Lower leg skin (tissue), 4 donors: ENCODE results near the gene AMPD3. TPM values are rescaled to one million over a fixed set of nuclear protein-coding genes. Genes with fewer than 3 reads are reported as not detected.

Experiments used
- DNase-seq, 2 donors: peaks; one replicate each; pipeline ENCODE4 v3.0.0-alpha.2; 2019; ENCODE audit warnings: low spot score in 2 of 2
- H3K4me3 ChIP-seq: fragments of 200-600 bp; sonication (generic); 2 replicates; pipeline ENCODE4 v1.5.1; 2017; ENCODE audit warnings: mild to moderate bottlenecking, low read depth; ENCODE audit not compliant: poor library complexity, severe bottlenecking
- CTCF ChIP-seq, 3 donors: fragments of 450-650 bp; IDR thresholded peaks; one replicate each; pipeline ENCODE4 v1.5.1; 2016; ENCODE audit warnings: antibody characterized with exemption in 3 of 3, mild to moderate bottlenecking in 3 of 3, moderate library complexity in 2 of 3
- POLR2A ChIP-seq, 2 donors: fragments of 450-650 bp; IDR thresholded peaks; one replicate each; pipeline ENCODE4 v1.6.1; 2016 to 2017; ENCODE audit warnings: antibody characterized with exemption in 2 of 2, mild to moderate bottlenecking in 1 of 2, moderate library complexity in 1 of 2
- WGBS, 2 donors: methylation state at CpG; one replicate each; pipeline ENCODE4 v1.1.5; 2018; 5-methylcytosine and 5-hydroxymethylcytosine counted together
- intact Hi-C: fragments of 100-400 bp; cut with DNase I; formaldehyde crosslinking; loops from one replicate; pipeline ENCODE4 v1.15.0; 2023; ENCODE audit warnings: low total_unique reads
- total RNA-seq, 4 donors: library from RNA; depleted of rRNA; stranded (reverse); fragments of >200 nt; gene quantifications; one replicate each; pipeline ENCODE4 v1.1.0, GENCODE V29; 2016

AMPD3 gene
- total RNA-seq, 4 donors from 2014 or later = 30.2 to 43.3 (median 32.6) TPM

GRCh38 chr11:10506008-10506370 lies 50.9 kb downstream of the AMPD3 start:
- no peak for TF ChIP-seq CTCF (IDR thresholded peaks at IDR 0.05)
- no peak for TF ChIP-seq POLR2A (IDR thresholded peaks at IDR 0.05)
- DNase-seq = peak in 1 of 2 donors; percentile 65
- H3K4me3 ChIP-seq = no peak overlapping the region
- intact Hi-C loops = loop anchor here (5.0 kb wide), 1 partner anchor 1334 kb away; no protein-coding TSS in a partner anchor

DNA sequence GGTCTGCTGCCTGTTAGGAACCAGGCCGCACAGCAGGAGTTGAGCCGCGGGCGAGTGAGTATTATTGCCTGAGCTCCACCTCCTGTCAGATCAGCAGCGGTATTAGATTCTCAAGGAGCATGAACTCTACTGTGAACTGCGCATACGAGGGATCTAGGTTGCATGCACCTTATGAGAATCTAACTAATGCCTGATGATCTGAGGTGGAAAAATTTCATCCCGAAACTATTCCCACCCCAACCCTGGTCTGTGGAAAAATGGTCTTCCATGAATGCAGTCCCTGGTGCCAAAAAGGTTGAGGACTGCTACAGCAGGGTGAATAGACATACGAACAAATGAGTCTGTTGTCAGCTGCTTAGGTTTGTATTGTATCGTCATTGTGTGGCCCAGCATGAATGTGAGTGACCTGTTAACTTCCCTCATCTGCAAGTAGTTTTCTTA lies 56.1 kb downstream of the AMPD3 start:
- DNase-seq = peak in 1 of 2 donors; percentile 46
- intact Hi-C loops = no loop called here
- 61 to 69% methylated on average over 10 of the region's 10 CpGs for WGBS, 2 donors
- no peak overlapping the region for H3K4me3 ChIP-seq
- TF ChIP-seq POLR2A (IDR thresholded peaks at IDR 0.05) = no peak
- TF ChIP-seq CTCF (IDR thresholded peaks at IDR 0.05) = no peak

GRCh38 chr11:10514202-10514601 lies 59.1 kb downstream of the AMPD3 start:
- TF ChIP-seq CTCF (IDR thresholded peaks at IDR 0.05) (no peak), POLR2A (IDR thresholded peaks at IDR 0.05) (no peak)
- intact Hi-C loops = no loop called here
- H3K4me3 ChIP-seq = no peak overlapping the region
- no peak for DNase-seq
- WGBS, 2 donors = 33 to 34% methylated on average over 2 of the region's 2 CpGs

GRCh38 chr11:10514709-10515108 lies 59.6 kb downstream of the AMPD3 start:
- intact Hi-C loops = no loop called here
- WGBS, 2 donors = 88 to 96% methylated on average over 2 of the region's 2 CpGs
- no peak for TF ChIP-seq POLR2A (IDR thresholded peaks at IDR 0.05)
- no peak for TF ChIP-seq CTCF (IDR thresholded peaks at IDR 0.05)
- H3K4me3 ChIP-seq = no peak overlapping the region
- DNase-seq = no peak

- TF ChIP-seq POLR2A (IDR thresholded peaks at IDR 0.05) (no peak), CTCF (IDR thresholded peaks at IDR 0.05) (no peak)
- WGBS, 2 donors = 84 to 92% methylated on average over 3 of the region's 3 CpGs
- no peak for DNase-seq
- intact Hi-C loops = no loop called here
- H3K4me3 ChIP-seq = no peak overlapping the region
Measured at GRCh38 chr11:10515418-10515817, 60.4 kb downstream of the AMPD3 start.

- intact Hi-C loops = no loop called here
Measured at GRCh38 chr11:10518123-10518522, 63.1 kb downstream of the AMPD3 start.

More at GRCh38 chr11:10518123-10518522, 63.1 kb downstream of the AMPD3 start:
- H3K4me3 ChIP-seq = no peak overlapping the region
- TF ChIP-seq CTCF (IDR thresholded peaks at IDR 0.05) = no peak
- TF ChIP-seq POLR2A (IDR thresholded peaks at IDR 0.05) = no peak
- no peak for DNase-seq
